Heart left ventricle (tissue), 16 donors: Measurements from ENCODE around the gene CDK5R2. TPM values are rescaled to one million over a fixed set of nuclear protein-coding genes. Genes with fewer than 3 reads are reported as not detected.

Experiments
- ATAC-seq, 4 donors: fragments of 200-7000 bp; cut with Tn5 transposase; one replicate each; pipeline ENCODE4 v1.9.1; 2020 to 2022; ENCODE audit warnings: moderate library complexity in 4 of 4, mild to moderate bottlenecking in 3 of 4, moderate number of reproducible peaks in 1 of 4
- DNase-seq, 5 donors: peaks; one replicate each; pipeline ENCODE4 v3.0.0-alpha.2; 2020
- H3K27ac ChIP-seq, 12 donors: fragments of 200-600 bp; sonication (generic) in 4 of 12; one replicate each; pipeline versions ENCODE4 v1.5.0 to v1.8.0; 2016 to 2022; ENCODE audit warnings: mild to moderate bottlenecking in 2 of 12
- H3K27me3 ChIP-seq, 9 donors: fragments of 200-600 bp; sonication (generic) in 2 of 9; one replicate each; pipeline versions ENCODE4 v1.5.1 to v1.8.0; 2016 to 2022; ENCODE audit warnings: mild to moderate bottlenecking in 3 of 9
- H3K36me3 ChIP-seq, 9 donors: fragments of 200-600 bp; sonication (generic) in 2 of 9; one replicate each; pipeline versions ENCODE4 v1.5.0 to v1.8.0; 2018 to 2022; ENCODE audit warnings: mild to moderate bottlenecking in 2 of 9
- H3K4me1 ChIP-seq, 12 donors: fragments of 200-600 bp; sonication (generic) in 4 of 12; one replicate each; pipeline versions ENCODE4 v1.5.0 to v1.8.0; 2016 to 2022; ENCODE audit warnings: mild to moderate bottlenecking in 3 of 12
- H3K4me3 ChIP-seq, 12 donors: fragments of 200-600 bp; sonication (generic) in 4 of 12; one replicate each; pipeline versions ENCODE4 v1.5.0 to v1.8.0; 2017 to 2022; ENCODE audit warnings: mild to moderate bottlenecking in 9 of 12, moderate library complexity in 4 of 12
- H3K9me3 ChIP-seq, 12 donors: fragments of 200-600 bp; sonication (generic) in 4 of 12; one replicate each; pipeline versions ENCODE4 v1.5.0 to v1.8.0; 2016 to 2022; ENCODE audit warnings: mild to moderate bottlenecking in 1 of 12
- POLR2A ChIP-seq, 2 donors: fragments of 450-650 bp; IDR thresholded peaks; one replicate each; pipeline ENCODE4 v1.6.1; 2017; ENCODE audit warnings: antibody characterized with exemption in 2 of 2, mild to moderate bottlenecking in 2 of 2, moderate library complexity in 2 of 2
- WGBS, 4 donors: extraction: QIAGEN DNeasy Blood & Tissue Kit in 2 of 4; methylation state at CpG; one replicate each; pipeline versions ENCODE4 v1.1.5 to v1.1.7; 2013 to 2018; 5-methylcytosine and 5-hydroxymethylcytosine counted together
- intact Hi-C, 10 donors: fragments of 100-400 bp; cut with DNase I; formaldehyde crosslinking; loops; one replicate each; pipeline versions ENCODE4 v1.11.1 to v1.14.2; 2022
- polyA plus RNA-seq, 2 donors: library from polyadenylated mRNA; stranded (reverse); fragments of 200-250 nt; gene quantifications; one replicate each; pipeline ENCODE4 v1.2.3, GENCODE V29; 2013
- total RNA-seq, 9 donors: library from RNA; depleted of rRNA in 2 of 9; stranded (reverse); fragments of >200 nt in 2 of 9; fragmentation: NEBNext Ultra II Directional in 3 of 9; extraction: Animal tissue kit (Norgen Biotek cat#: 25700) in 3 of 9; gene quantifications; one replicate each; pipeline versions ENCODE4 v1.1.0 to v1.2.4, GENCODE V29; 2016 to 2023
- TF ChIP-seq, protein P1 (sequence below), 12 donors: fragments of 200-600 bp; sonication (generic) in 4 of 12; IDR thresholded peaks; one replicate each; pipeline versions ENCODE4 v1.5.0 to v1.8.0; 2018 to 2022; ENCODE audit warnings: antibody characterized with exemption in 12 of 12, mild to moderate bottlenecking in 5 of 12
- donor health status: ischemic (EF 13 %, LVEDD 7.1; RV severe dilation, severe dysfunction).
- donor health status: healthy with polysubstance abuse.
- donor health status: DM: no; HTN: yes; CAD: no.
- donor health status: DM: no; HTN: no; CAD: no.
- donor health status: ischemic (EF 25% LVEDD 6.9; RV normal size, moderate dysfunction).
- donor health status: ischemic (EF 25% LVEDD 5.7; RV mildly dilated, moderate dysfunction).
- donor health status: healthy.
- donor health status: DM: yes; HTN: yes; CAD: no.
- donor health status: ischemic (EF 35%, LVEDD 5.7; RV mildly dilated, moderate dysfunction).
- donor health status: nonischemic (EF 11% LVEDD 7.7; RV severe dilation, severe dysfunction).
- donor health status: DM: yes; HTN: yes; CAD: no.
- donor health status: PGD.
- donor health status: ischemic (EF 29% LVEDD 5.4; RV normal size, mild dysfunction).
- donor health status: nonischemic (EF 23%, LVEDD 6.1; RV moderate dilation, normal function).

The CDK5R2 gene
- total and polyA plus RNA-seq, 11 donors, result not detected

DNA sequence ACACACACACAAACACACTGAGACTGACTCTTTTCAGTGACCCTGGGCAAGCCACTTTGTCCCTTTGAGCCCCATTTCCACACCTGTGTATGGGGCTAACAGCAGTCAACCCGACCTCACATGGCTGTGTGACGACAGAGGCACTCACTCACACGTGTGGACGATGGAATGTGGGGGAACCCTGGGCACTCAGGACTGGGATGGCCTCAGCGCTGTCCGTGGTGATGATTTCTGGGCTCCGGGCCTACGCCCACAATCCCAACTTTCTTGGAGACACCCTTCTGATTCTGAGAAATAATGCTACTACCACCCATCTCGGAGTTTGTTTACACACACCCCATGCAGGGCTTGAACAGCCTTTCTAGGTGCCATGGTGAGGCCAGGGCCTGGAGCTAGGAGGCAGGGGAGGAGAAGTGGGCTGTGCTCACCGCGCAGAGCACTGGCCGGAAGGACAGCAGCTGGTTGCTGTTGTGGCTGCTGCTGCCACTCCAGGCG lies 32.3 kb downstream of the CDK5R2 start:
- TF ChIP-seq, protein P1, sequence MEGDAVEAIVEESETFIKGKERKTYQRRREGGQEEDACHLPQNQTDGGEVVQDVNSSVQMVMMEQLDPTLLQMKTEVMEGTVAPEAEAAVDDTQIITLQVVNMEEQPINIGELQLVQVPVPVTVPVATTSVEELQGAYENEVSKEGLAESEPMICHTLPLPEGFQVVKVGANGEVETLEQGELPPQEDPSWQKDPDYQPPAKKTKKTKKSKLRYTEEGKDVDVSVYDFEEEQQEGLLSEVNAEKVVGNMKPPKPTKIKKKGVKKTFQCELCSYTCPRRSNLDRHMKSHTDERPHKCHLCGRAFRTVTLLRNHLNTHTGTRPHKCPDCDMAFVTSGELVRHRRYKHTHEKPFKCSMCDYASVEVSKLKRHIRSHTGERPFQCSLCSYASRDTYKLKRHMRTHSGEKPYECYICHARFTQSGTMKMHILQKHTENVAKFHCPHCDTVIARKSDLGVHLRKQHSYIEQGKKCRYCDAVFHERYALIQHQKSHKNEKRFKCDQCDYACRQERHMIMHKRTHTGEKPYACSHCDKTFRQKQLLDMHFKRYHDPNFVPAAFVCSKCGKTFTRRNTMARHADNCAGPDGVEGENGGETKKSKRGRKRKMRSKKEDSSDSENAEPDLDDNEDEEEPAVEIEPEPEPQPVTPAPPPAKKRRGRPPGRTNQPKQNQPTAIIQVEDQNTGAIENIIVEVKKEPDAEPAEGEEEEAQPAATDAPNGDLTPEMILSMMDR (IDR thresholded peaks at IDR 0.05), result no peak
- TF ChIP-seq POLR2A (IDR thresholded peaks at IDR 0.05), result no peak
- intact Hi-C loops, result loop anchor here in 3 of 10 donors (10.0 kb wide), 1 partner anchor 163 kb away; no protein-coding TSS in a partner anchor
- Histone ChIP-seq H3K4me1 (peaks cover 0 to 28% (median 18%) of the 10 kb centered on the region in 12 donors), H3K9me3 (no peaks in the 10 kb centered on the region), H3K27ac (no peak overlapping the region), H3K4me3 (no peak overlapping the region), H3K36me3 (no peaks in the 10 kb centered on the region), H3K27me3 (peaks cover 72 to 100% (median 98%) of the 10 kb centered on the region in 9 donors)
- no peak for ATAC-seq
- DNase-seq, result no peak
- 7 to 10% (median 7%) methylated on average over 7 to 13 of the region's 13 CpGs for WGBS, 4 donors

DNA sequence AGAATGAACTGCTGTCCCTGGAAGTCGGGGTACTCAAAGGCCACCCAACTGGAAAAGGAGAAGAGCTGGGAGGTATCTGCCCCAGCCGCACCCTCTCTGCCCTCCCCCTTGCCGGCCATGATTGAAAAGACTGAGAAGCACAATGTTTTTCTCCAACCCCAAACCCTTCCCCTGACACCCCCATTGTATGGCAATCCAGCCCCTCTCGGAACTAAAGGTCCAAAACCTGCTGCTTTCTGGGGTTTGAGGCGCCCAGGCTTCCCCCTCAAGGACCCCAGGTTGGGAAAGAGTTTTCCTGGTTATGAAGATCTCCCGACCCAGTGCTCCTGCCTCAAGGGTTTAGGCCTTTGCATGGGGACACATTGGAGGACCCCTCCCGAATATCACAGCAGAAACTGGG lies 32.7 kb downstream of the CDK5R2 start:
- Histone ChIP-seq H3K27ac (no peak overlapping the region), H3K9me3 (no peaks in the 10 kb centered on the region), H3K4me1 (peaks cover 0 to 28% (median 18%) of the 10 kb centered on the region in 12 donors), H3K27me3 (peaks cover 67 to 100% (median 97%) of the 10 kb centered on the region in 9 donors), H3K4me3 (no peak overlapping the region), H3K36me3 (no peaks in the 10 kb centered on the region)
- intact Hi-C loops, result loop anchor here in 3 of 10 donors (10.0 kb wide), 1 partner anchor 163 kb away; no protein-coding TSS in a partner anchor
- DNase-seq (no peak), ATAC-seq (no peak)
- WGBS, 4 donors, result 9 to 15% (median 10%) methylated on average over 7 of the region's 7 CpGs
- no peak for TF ChIP-seq POLR2A (IDR thresholded peaks at IDR 0.05)
- TF ChIP-seq, protein P1 (IDR thresholded peaks at IDR 0.05), result no peak

DNA sequence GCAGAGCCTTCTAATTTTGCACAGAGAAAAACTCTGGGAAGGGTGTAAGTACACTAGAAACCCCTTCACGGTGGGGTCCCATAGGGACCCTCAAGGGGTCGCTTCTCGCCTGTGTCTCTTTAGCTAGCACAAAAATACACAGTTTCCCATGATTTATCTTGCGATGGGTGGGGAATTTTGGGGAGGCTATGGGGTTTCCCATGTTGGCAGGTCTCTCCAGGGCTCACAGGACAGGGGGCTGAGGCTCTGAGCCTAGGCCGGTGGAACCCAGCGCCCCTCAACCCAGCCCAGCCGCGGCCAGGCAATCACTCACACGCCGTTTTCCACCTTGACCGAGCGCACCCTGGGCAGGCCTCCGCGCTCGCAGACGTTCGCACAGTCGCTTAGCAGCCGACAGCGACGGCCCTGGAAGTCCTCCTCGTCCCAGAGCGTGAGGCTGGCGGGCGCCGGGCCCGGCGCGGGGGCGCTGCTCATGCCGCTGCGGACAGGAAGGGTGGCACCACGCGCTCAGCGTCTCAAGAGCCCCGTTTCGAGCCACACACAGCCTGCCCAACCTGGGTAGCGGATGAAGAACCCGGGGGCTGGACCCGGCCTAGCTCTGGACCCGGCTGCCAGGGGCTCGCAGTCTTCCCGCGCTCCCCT lies 33.4 kb downstream of the CDK5R2 start:
- no peak for TF ChIP-seq POLR2A (IDR thresholded peaks at IDR 0.05)
- TF ChIP-seq, protein P1 (IDR thresholded peaks at IDR 0.05), result no peak
- no peak for ATAC-seq
- H3K9me3 ChIP-seq, result no peaks in the 10 kb centered on the region
- peak overlapping the region; percentile 29 to 52 (median 44) for H3K4me3 ChIP-seq
- no peak overlapping the region for H3K27ac ChIP-seq
- no peaks in the 10 kb centered on the region for H3K36me3 ChIP-seq
- 2 to 10% (median 2%) methylated on average over 10 to 44 of the region's 44 CpGs for WGBS, 4 donors
- H3K27me3 ChIP-seq, result peaks cover 62 to 99% (median 91%) of the 10 kb centered on the region in 9 donors
- DNase-seq, result no peak
- peaks cover 0 to 28% (median 18%) of the 10 kb centered on the region in 12 donors for H3K4me1 ChIP-seq
- intact Hi-C loops, result loop anchor here in 3 of 10 donors (10.0 kb wide), 1 partner anchor 162 kb away; no protein-coding TSS in a partner anchor
